ENCODE data around the gene RASSF1.
A peak's percentile ranks its signal among the peaks of the same experiment; 100 is the strongest.

The RASSF1 gene

DNA sequence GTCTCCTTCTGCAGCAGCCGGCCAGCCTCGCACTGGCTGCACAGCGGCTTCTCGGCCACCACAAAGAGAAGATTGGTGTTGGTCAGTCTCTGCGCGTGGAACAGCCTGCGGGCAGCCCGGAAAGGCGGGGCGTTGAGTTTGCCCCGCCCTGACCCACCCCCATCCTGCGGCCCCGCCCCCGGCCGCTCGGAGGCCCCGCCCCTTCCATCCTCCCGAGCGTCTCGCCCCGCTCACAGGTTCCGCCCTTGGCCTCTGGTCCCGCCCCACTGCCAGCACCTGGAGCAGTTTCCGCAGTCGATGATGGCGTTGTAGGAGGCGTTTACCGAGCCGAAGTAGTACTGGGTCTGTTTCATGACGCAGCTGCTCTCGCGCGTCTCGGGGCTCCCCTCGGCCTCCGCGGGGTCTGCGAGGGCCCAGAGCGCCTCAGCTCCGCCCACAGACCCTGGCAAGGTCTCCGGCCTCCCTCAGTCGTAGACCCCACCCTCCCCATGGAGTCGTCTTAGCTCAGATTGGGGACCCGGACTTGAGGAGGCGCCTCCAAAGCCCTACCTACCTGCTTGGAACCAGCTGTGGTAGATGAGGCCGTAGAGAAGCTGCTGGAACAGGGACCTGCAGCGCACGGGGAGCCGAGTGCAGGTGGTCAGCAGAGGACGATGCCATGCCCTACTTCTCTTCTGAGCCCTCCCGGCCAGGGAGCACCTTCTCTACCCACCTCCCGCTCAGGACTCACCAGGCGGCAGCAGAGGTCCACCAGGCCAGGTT lies 24.6 kb upstream of the RASSF1 start:
- DNase-seq = peak; percentile 91

GRCh38 chr3:50364573-50365079 lies 24.0 kb upstream of the RASSF1 start:
- DNase-seq = peak; percentile 65

DNA sequence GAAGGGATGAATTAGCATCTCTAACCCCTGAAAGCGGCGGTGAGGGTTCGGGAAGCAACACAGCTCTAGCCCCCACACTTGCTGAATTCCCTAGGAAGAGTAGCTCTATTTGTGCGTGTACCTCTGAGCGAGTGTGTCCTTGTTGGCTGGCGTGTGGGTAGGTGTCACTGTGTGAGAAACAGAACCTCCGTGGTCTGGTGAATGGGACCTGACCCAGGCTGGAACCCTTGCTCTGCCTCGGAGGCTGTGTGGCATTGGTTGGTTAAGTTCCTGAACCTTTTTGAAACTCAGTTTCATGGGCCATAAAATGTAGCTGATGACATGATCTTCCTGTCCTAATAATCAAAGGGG lies 19.1 kb upstream of the RASSF1 start:
- DNase-seq = no peak

GRCh38 chr3:50358911-50359759 lies 18.5 kb upstream of the RASSF1 start, which contains the start of gene TMEM115:
Gene TMEM115 (minus strand): TSS chr3:50359521. CDS start chr3:50359063, 458 bp downstream.
- DNase-seq = peak; percentile 99

GRCh38 chr3:50358355-50358910 lies 17.8 kb upstream of the RASSF1 start:
- no peak for DNase-seq

DNA sequence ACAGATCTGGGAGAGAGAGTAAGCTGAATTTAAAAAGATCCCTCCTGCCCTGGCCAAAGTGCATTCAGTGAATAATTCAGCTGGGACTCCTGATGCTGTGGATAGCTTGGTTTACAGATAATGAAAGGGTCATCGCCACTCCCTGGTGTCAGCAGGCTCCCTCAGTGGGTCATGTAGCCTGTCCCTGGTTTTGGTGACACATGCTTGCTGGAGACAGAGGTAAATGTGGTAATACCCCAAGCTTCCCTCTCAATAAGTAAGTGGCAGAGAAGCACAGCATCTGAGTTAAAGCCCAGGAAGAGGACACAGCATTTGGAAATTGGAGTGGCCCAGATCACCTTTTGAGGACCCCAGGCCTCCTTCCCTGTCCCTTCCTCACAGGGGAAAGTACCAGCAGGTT lies 16.8 kb upstream of the RASSF1 start:
- no peak for DNase-seq

DNA sequence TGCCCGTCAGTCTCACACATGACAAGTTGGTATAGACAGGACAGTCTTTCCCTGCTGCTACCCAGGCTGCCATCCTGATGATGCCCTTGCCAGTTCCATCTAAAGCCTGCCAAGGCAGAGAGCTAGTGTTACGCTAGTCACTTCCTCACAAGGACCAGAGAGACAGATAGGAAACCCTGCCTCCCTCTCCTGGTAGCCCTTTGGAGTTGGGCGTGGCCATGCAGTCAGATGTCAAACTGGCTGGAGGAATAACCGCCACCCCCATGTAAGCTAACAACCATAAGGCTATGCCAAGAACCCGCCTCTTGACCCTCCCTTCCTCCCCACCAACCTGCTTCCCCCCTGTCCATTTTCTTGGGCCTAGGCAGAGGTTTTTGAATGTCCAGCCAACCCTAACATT lies 15.9 kb upstream of the RASSF1 start:
- no peak for DNase-seq

GRCh38 chr3:50355829-50356552 lies 15.4 kb upstream of the RASSF1 start:
- no peak for DNase-seq

DNA sequence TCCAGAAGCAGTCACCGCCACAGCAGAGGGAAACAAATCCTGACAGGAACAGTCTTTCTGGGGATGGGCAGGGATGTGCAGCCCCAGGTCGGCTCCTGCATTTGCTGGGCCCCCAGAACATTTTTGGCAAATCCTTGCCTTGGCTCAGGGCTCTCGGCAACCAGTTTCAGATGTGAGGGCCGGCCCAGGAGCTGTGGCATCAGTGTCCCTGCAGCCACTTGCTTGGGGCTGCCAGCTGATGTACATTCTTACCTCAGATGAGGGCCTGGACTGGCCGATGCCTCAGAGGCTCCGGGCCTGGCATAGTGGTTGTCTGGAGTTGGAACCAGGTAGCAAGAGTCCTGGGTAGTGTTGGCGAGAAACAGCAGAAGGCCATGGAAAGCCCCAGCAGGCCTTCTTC lies 14.2 kb upstream of the RASSF1 start:
- DNase-seq = no peak

- no peak for DNase-seq
Measured at GRCh38 chr3:50354186-50354764, 13.6 kb upstream of the RASSF1 start.

DNA sequence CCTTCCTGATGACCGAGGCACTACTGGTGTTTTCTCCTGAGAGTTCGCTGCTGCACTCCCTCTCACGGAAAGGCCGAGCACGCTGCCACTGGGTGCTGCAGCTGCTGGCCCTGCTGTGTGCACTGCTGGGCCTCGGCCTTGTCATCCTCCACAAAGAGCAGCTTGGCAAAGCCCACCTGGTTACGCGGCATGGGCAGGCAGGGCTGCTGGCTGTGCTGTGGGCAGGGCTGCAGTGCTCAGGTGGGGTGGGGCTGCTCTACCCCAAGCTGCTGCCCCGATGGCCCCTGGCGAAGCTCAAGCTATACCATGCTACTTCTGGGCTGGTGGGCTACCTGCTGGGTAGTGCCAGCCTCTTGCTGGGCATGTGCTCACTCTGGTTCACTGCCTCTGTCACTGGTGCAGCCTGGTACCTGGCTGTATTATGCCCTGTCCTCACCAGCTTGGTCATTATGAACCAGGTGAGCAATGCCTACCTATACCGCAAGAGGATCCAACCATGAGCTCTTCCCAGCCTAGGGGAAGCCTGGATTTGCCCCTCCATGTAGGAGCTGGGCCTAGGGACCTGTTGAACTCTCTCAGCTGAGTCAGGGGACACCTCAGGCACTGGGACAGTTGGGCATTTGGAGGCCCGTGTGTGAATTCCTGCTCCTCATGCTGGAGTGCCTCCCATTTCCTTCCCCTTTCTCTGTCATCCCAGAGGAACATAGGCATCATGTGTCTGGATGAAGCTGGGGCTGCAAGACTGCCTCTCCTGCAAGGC lies 12.8 kb upstream of the RASSF1 start:
- no peak for DNase-seq

- no peak for DNase-seq
Measured at GRCh38 chr3:50352781-50353180, 12.1 kb upstream of the RASSF1 start.

DNA sequence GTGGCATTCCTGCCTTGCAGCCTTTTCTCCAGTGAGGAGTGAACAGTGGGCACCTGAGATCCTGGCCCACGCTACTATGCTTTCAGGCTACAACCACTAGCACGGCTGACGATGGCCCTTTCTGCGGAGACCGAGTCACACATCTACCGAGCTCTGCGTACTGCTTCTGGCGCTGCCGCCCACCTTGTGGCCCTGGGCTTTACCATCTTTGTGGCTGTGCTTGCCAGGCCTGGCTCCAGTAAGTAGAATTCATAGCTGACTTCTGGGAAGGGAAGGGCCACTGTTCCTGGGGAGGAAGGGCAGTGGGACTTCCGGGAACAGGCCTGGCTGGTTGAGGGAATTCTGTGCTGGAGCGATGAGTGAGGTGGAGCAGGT lies 10.7 kb upstream of the RASSF1 start:
- no peak for DNase-seq

DNA sequence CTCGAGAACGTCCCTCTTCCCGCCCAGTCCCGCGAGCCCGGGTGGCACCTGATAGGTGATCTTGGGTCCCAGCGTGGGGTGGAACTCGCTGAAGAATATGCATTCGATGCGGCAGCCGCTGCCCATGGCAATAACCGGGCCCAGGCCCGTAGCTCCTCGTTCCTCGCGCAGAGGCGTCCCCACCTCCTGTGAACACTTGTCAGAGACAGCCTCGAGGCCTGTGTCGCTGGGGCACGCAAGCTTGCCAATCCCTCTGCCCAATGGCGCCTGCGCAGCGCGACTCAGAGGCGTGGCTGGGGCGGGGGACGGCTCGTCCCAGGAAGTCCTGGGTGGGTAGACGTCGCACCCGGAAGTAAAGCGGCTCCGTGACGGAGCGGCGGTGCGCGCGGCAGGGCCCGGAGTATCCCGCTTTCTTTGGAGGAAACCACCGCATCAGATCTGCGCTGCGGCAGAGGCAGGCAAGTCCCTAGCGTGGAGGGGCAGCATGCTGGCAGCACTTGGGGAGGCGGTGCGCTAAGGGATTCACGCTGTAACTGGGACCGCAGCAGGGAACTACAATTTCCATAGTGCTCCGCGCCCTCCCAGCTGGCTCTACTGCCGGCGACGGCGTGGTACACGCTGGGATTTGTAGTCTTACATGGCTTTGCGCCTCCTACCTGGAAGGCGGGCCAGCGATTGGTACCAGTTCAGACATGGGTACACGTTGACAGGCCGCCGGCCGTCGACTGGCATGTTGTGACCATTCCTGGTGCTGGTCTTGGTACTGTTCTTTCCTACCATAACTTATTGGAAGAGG lies 10.1 kb upstream of the RASSF1 start, which contains the start of the genes CYB561D2 and NPRL2:
CYB561D2 (plus strand) TSS at position 336 of the 796 bp plus-strand sequence. CDS start 572 bp downstream, outside the sequence.
NPRL2 (minus strand) TSS at position 249 of the 796 bp plus-strand sequence; CDS start at position 126, 123 bp downstream.
- peak; percentile 98 for DNase-seq

DNA sequence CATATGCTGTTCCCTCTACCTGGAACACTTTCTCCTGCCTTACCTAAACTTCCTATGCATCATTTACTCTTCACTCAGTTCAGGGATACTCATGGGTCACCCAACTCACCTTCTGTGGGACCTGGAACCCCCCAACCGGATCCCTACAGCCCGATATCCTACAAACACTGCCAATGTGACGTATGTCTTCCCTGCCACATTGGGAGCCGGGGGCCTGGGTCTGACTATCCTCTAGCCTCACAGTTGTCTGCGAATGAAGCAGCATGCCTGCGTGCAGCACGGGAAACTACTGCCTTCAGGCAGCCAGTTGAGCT lies 9.5 kb upstream of the RASSF1 start:
- no peak for DNase-seq

DNA sequence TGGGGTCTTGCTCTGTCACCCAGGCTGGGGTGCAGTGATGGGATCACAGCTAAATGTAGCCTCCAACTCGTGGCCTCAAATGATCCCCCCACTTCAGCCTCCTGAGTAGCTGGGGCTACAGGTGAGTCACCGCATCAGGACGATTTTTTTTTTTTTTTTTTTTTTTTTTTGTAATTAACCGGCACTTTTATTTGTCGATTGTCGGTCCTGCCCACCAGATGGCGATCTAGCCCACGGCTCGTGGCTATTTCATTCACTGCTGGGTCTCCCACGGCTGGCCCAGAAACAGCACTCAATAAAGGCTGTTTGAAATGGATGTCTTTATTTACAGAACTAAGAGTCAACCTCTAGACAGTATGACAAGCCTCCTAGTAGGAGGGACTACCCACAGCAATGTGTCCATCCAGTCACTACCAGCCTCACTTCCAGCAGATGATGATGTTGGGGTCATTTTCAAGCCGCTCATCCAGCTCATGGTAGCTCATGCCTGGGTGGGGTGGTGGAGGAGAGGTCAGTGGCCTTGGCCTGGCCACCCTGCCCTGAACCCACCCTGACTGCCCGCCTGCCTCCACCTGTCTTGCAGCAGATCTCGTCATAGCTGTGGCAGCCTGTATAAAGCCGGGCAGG lies 6.7 kb upstream of the RASSF1 start:
- peak; percentile 83 for DNase-seq

GRCh38 chr3:50345586-50346234 lies 5.1 kb upstream of the RASSF1 start, which contains the start of gene ZMYND10:
Gene ZMYND10 (minus strand): TSS chr3:50345732. CDS start chr3:50345579, 153 bp downstream.
- peak; percentile 80 for DNase-seq

- no peak for DNase-seq
Measured at GRCh38 chr3:50345008-50345407, 4.4 kb upstream of the RASSF1 start.

GRCh38 chr3:50342813-50343633 lies 2.4 kb upstream of the RASSF1 start:
- no peak for DNase-seq
